ENCODE measurements around the gene ZNF574. TPM values are rescaled to one million over a fixed set of nuclear protein-coding genes. Genes with fewer than 3 reads are reported as not detected.

The ZNF574 gene
- total and polyA plus RNA-seq, 2 experiments from 2014 or later, result 19.4 to 61.2 TPM

DNA sequence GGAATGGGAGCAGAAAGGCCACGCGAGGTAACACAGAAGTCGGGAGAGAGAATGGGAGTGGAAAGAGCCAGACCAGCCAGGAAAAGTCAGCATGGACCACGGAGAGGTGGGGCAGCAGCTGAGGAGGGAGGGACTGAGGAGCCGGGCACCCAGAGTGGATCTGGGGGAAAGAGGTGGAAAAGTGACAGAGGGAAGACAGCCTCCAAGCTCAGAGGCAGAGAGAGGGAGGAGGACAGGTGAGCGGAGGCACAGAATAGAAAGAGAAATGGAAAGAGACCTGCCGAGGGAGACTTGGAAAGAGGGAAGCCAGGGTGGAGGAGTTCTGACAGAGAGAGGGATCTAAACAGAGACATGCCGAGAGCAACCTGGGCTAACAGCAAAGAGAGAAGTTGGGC is 7.6 kb upstream of the ZNF574 start:
- Histone ChIP-seq H3K79me2 (replicated peaks; ENCODE audit: insufficient read depth) (peaks cover 28% of the 10 kb centered on the region), H3K9me2 (ENCODE audit: insufficient read depth) (no peaks in the 10 kb centered on the region), H3F3A (replicated peaks; ENCODE audit: low read depth) (peaks cover 6% of the 10 kb centered on the region; the same call in 1 of the 2 replicates), H3K36me3 (ENCODE audit: insufficient read depth) (no peaks in the 10 kb centered on the region; the same call in 1 of the 2 replicates), H2AFZ (no peak overlapping the region), H3K27ac (ENCODE audit: low read depth) (no peak overlapping the region), H3K4me2 (peak overlapping the region; percentile 91), H3K4me3 (peak overlapping the region; percentile 83), H3K27me3 (ENCODE audit: insufficient read depth) (no peaks in the 10 kb centered on the region), H3K4me1 (ENCODE audit: insufficient read depth) (peaks cover 20% of the 10 kb centered on the region), H4K20me1 (replicated peaks; ENCODE audit: insufficient read depth) (peaks cover 12% of the 10 kb centered on the region)
- Mint-ChIP-seq H3K27me3 (ENCODE audit: insufficient read depth, low read depth, poor library complexity) (peaks cover 4% of the 10 kb centered on the region), H3K36me3 (ENCODE audit: low read depth) (peaks cover 16% of the 10 kb centered on the region), H3K27ac (no peak overlapping the region), H3K4me1 (peaks cover 16% of the 10 kb centered on the region), H3K4me3 (no peak overlapping the region), H3K9me3 (0 out of 3 replicates have a peak, but pooled peaks cover 3% of the 10 kb centered on the region)
- DNase-seq (ENCODE audit: low spot score) (no peak), ATAC-seq (no peak)
- TF ChIP-seq NANOG (IDR thresholded peaks at IDR 0.05; ENCODE audit: borderline replicate concordance) (no peak), ZNF331 (CRISPR knock-in tag; IDR thresholded peaks at IDR 0.05; ENCODE audit: low read depth) (no peak), EZH2 (IDR thresholded peaks at IDR 0.05; ENCODE audit: low read depth, unreplicated experiment) (no peak), EZH2phosphoT487 (IDR thresholded peaks at IDR 0.05; ENCODE audit: unreplicated experiment) (no peak), CREB1 (CRISPR knock-in tag; IDR thresholded peaks at IDR 0.05; ENCODE audit: low read depth) (no peak), JUNB (IDR thresholded peaks at IDR 0.05; ENCODE audit: unreplicated experiment) (no peak), STAT1 (IDR thresholded peaks at IDR 0.05; ENCODE audit: unreplicated experiment) (no peak), ZNF114 (CRISPR knock-in tag; IDR thresholded peaks at IDR 0.05) (no peak)
- TF ChIP-seq, protein P1, sequence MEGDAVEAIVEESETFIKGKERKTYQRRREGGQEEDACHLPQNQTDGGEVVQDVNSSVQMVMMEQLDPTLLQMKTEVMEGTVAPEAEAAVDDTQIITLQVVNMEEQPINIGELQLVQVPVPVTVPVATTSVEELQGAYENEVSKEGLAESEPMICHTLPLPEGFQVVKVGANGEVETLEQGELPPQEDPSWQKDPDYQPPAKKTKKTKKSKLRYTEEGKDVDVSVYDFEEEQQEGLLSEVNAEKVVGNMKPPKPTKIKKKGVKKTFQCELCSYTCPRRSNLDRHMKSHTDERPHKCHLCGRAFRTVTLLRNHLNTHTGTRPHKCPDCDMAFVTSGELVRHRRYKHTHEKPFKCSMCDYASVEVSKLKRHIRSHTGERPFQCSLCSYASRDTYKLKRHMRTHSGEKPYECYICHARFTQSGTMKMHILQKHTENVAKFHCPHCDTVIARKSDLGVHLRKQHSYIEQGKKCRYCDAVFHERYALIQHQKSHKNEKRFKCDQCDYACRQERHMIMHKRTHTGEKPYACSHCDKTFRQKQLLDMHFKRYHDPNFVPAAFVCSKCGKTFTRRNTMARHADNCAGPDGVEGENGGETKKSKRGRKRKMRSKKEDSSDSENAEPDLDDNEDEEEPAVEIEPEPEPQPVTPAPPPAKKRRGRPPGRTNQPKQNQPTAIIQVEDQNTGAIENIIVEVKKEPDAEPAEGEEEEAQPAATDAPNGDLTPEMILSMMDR (conservative IDR thresholded peaks at IDR 0.05; ENCODE audit: low read depth in 2 of 2), result no peak
- TF ChIP-seq, protein P2, sequence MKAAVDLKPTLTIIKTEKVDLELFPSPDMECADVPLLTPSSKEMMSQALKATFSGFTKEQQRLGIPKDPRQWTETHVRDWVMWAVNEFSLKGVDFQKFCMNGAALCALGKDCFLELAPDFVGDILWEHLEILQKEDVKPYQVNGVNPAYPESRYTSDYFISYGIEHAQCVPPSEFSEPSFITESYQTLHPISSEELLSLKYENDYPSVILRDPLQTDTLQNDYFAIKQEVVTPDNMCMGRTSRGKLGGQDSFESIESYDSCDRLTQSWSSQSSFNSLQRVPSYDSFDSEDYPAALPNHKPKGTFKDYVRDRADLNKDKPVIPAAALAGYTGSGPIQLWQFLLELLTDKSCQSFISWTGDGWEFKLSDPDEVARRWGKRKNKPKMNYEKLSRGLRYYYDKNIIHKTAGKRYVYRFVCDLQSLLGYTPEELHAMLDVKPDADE (IDR thresholded peaks at IDR 0.05), result no peak
- TF ChIP-seq, protein P3, sequence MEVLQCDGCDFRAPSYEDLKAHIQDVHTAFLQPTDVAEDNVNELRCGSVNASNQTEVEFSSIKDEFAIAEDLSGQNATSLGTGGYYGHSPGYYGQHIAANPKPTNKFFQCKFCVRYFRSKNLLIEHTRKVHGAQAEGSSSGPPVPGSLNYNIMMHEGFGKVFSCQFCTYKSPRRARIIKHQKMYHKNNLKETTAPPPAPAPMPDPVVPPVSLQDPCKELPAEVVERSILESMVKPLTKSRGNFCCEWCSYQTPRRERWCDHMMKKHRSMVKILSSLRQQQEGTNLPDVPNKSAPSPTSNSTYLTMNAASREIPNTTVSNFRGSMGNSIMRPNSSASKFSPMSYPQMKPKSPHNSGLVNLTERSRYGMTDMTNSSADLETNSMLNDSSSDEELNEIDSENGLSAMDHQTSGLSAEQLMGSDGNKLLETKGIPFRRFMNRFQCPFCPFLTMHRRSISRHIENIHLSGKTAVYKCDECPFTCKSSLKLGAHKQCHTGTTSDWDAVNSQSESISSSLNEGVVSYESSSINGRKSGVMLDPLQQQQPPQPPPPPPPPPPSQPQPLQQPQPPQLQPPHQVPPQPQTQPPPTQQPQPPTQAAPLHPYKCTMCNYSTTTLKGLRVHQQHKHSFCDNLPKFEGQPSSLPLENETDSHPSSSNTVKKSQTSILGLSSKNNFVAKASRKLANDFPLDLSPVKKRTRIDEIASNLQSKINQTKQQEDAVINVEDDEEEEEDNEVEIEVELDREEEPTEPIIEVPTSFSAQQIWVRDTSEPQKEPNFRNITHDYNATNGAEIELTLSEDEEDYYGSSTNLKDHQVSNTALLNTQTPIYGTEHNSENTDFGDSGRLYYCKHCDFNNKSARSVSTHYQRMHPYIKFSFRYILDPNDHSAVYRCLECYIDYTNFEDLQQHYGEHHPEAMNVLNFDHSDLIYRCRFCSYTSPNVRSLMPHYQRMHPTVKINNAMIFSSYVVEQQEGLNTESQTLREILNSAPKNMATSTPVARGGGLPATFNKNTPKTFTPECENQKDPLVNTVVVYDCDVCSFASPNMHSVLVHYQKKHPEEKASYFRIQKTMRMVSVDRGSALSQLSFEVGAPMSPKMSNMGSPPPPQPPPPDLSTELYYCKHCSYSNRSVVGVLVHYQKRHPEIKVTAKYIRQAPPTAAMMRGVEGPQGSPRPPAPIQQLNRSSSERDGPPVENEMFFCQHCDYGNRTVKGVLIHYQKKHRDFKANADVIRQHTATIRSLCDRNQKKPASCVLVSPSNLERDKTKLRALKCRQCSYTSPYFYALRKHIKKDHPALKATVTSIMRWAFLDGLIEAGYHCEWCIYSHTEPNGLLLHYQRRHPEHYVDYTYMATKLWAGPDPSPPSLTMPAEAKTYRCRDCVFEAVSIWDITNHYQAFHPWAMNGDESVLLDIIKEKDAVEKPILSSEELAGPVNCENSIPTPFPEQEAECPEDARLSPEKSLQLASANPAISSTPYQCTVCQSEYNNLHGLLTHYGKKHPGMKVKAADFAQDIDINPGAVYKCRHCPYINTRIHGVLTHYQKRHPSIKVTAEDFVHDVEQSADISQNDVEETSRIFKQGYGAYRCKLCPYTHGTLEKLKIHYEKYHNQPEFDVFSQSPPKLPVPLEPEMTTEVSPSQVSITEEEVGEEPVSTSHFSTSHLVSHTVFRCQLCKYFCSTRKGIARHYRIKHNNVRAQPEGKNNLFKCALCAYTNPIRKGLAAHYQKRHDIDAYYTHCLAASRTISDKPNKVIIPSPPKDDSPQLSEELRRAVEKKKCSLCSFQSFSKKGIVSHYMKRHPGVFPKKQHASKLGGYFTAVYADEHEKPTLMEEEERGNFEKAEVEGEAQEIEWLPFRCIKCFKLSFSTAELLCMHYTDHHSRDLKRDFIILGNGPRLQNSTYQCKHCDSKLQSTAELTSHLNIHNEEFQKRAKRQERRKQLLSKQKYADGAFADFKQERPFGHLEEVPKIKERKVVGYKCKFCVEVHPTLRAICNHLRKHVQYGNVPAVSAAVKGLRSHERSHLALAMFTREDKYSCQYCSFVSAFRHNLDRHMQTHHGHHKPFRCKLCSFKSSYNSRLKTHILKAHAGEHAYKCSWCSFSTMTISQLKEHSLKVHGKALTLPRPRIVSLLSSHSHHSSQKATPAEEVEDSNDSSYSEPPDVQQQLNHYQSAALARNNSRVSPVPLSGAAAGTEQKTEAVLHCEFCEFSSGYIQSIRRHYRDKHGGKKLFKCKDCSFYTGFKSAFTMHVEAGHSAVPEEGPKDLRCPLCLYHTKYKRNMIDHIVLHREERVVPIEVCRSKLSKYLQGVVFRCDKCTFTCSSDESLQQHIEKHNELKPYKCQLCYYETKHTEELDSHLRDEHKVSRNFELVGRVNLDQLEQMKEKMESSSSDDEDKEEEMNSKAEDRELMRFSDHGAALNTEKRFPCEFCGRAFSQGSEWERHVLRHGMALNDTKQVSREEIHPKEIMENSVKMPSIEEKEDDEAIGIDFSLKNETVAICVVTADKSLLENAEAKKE (CRISPR knock-in tag; IDR thresholded peaks at IDR 0.05), result no peak
